Astrocyte of the cerebellum (primary cell): ENCODE data around the gene MICA.
A peak's percentile ranks its signal among the peaks of the same experiment; 100 is the strongest.
"Not testable (repeated sequence)": the region's sequence is repeated elsewhere in the genome, so short reads cannot be mapped to it uniquely, and the experiment has no call there.

Source experiments
- DNase-seq: peaks from one replicate; pipeline ENCODE4 v3.0.0-alpha.2; 2011; ENCODE audit warnings: low read depth
- H3K4me3 ChIP-seq: 2 replicates; pipeline ENCODE4 v1.5.1; 2011; ENCODE audit warnings: mild to moderate bottlenecking, low read depth, low read length, moderate library complexity
- in situ Hi-C: cut with HindIII; loops from 2 replicates; pipeline ENCODE4 v1.10.0; 2017; ENCODE audit warnings: low sequenced_read_pairs
- TF ChIP-seq, protein P1 (sequence below): IDR thresholded peaks from 2 replicates; pipeline ENCODE4 v1.5.1; 2012; ENCODE audit warnings: low read length, low read depth, moderate library complexity, mild to moderate bottlenecking; ENCODE audit errors: missing control alignments

MICA gene

DNA sequence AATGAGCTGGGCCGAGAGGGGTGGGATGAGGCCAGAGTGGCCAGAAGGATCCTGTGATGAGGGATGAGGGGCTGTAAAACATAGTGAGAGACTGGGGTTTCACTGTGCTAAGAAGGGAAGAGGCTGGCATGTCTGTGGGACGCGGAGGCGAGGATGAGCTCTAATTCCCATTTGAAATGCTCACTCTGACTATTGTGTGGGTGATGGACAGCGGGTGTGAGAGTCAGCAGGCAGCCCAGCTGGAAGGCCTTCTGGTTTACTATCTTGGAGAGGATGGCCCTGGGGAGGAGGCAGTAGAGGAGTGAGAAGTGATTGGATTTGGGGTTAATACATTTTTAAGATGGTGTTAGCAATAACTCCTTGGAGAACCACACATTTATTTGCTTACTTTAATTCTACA lies 9.5 kb upstream of the MICA start:
- in situ Hi-C loops: no loop called here

DNA sequence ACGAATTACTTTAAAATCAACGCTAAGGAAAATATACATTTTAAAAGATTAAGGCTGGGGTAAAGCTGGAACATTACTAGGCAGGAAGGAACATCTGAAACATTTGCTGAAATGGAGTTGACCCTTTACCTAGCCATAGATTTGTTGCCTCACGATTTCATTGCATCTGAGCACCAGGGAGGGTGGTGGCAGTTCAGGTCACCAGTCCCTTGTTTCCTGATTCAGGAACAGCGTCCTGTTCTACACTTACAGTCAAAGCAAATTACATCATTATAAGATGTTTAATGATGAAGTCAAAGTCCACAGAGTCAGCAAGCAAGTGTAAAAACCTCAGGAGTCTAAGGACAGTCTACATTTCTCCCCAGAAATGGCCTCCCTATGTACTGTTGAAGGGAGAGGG lies 9.0 kb upstream of the MICA start:
- TF ChIP-seq, protein P1, sequence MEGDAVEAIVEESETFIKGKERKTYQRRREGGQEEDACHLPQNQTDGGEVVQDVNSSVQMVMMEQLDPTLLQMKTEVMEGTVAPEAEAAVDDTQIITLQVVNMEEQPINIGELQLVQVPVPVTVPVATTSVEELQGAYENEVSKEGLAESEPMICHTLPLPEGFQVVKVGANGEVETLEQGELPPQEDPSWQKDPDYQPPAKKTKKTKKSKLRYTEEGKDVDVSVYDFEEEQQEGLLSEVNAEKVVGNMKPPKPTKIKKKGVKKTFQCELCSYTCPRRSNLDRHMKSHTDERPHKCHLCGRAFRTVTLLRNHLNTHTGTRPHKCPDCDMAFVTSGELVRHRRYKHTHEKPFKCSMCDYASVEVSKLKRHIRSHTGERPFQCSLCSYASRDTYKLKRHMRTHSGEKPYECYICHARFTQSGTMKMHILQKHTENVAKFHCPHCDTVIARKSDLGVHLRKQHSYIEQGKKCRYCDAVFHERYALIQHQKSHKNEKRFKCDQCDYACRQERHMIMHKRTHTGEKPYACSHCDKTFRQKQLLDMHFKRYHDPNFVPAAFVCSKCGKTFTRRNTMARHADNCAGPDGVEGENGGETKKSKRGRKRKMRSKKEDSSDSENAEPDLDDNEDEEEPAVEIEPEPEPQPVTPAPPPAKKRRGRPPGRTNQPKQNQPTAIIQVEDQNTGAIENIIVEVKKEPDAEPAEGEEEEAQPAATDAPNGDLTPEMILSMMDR: no peak
- in situ Hi-C loops: no loop called here
- no peak for DNase-seq
- H3K4me3 ChIP-seq: no peak overlapping the region

More for the DNA sequence above, 9.5 kb upstream of the MICA start:
- no peak overlapping the region for H3K4me3 ChIP-seq
- TF ChIP-seq, protein P1: no peak
- DNase-seq: no peak

DNA sequence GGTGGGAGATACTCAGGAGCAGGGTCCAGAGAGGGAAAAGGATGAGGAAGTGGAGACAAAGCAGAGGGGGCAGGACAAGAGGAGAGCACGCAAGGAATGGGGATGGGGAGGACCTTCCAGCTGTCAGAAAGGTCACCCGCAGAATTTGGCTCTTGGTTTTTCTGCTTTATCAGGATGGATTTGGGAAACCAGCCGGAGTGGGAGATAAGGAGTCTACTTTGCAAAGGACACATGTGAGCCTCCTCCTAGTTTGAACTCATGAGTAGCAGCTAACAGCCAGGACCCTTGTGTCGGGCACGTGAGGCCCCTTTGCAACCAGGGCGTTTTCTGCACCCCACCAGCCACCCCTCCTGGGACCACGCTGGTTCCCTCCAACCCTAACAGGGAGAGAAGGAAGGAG lies 7.6 kb upstream of the MICA start:
- no peak overlapping the region for H3K4me3 ChIP-seq
- TF ChIP-seq, protein P1: no peak
- in situ Hi-C loops: no loop called here
- DNase-seq: no peak

DNA sequence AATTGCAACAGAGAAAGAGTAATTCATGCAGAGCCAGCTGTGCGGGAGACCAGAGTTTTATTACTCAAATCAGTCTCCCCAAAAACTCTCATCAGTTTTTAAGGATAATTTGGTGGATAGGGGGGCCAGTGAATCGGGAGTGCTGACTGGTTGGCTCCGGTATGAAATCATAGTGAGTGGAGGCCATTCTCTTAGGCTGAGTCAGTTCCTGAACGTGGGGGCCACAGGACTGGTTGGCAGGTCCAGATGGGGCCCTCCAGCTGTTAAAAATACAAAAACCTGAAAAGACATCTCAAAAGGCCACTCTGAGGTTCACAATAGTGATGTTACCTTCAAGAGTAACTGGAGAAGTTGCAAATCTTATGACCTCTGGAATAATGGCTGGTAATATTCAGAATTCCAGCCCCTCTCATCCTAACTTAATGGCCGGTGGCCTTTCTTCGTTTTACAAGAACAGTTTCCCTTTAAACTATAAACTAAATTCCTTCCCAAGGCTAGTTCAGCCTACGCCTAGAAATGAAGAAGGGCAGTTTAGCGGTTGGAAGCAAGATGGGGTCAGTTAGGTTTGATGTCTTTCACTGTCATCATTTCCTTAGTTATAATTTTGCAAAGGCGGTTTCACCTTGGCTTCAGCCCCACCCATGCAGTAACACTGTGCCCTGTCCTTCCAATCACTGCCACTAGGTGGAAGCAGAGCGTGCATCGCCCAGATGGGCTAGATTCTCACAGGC lies 6.8 kb upstream of the MICA start:
- no peak overlapping the region for H3K4me3 ChIP-seq
- in situ Hi-C loops: no loop called here
- TF ChIP-seq, protein P1: peak; percentile 93
- DNase-seq: peak; percentile 68

DNA sequence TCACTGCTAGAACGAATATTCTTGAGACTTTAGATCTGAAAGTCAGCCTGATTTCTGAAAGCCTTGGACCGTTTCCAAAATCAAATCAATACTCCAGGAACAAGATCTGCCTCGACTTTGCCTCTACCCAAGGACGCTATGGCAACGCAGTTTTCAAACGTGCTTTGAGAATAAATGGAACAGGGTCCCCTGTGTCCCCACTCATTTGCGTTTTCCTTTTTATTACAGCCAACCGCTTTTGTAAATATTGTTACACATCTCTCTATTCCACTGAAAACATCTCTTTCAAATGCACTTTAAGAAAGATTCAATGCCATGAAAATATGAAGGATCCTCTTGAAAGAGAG lies 6.3 kb upstream of the MICA start:
- H3K4me3 ChIP-seq, DNase-seq, in situ Hi-C loops: not testable (repeated sequence)

DNA sequence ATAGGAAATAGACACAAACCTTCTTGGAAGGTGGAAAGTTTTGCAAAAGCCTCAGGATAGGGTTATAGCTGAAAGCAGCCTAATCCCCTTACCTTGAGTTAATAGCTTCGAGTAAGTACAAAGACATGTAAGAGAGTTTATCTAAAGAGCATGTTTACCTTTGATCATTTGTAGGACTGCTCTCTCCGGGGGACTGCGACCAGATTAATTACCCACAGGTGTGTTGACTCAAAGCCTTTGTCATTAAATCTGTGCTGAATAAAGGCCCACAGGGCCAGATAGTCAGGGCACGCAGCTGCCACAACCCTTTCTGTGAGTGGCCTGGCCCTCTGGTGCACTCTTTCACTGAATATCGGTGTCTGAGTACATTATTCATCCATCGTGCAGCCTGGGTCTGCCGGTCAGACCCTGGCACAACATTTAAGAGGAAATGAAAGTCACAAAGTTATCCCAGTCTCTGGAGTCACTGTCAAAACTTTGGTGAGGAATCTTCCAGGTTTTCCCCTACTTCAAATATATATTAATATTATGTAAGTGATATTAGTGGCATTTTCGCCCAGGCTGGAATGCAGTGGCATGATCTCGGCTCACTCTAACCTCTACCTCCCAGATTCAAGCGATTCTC lies 5.4 kb upstream of the MICA start:
- TF ChIP-seq, protein P1: no peak
- in situ Hi-C loops: no loop called here
- H3K4me3 ChIP-seq: no peak overlapping the region
- no peak for DNase-seq
